GM13977 (cell line): ENCODE data around the gene P2RX1.

ENCODE experiments used
- DNase-seq: peaks from one replicate; pipeline ENCODE4 v3.0.0; 2012; ENCODE audit warnings: low spot score
- CTCF ChIP-seq: IDR thresholded peaks from 2 replicates; pipeline ENCODE4 v1.5.1; 2012; ENCODE audit warnings: mild to moderate bottlenecking, control low read depth; ENCODE audit not compliant: insufficient read depth; ENCODE audit errors: extremely low read depth, missing control alignments
- in situ Hi-C: fragments of 300-500 bp; cut with MboI; formaldehyde crosslinking; loops from one replicate; pipeline ENCODE4 v1.12.0; 2022; ENCODE audit warnings: low sequenced_read_pairs, low pct_unique_long_range_greater_than_20kb, mixed read lengths, inconsistent platforms; ENCODE audit not compliant: unreplicated experiment

The P2RX1 gene

GRCh38 chr17:3946711-3947235 lies 30.5 kb upstream of the P2RX1 start:
- no peak for DNase-seq
- in situ Hi-C loops, result no loop called here
- no peak for TF ChIP-seq CTCF

GRCh38 chr17:3944485-3945388 lies 28.5 kb upstream of the P2RX1 start:
- DNase-seq, result peak; percentile 73
- TF ChIP-seq CTCF, result no peak

GRCh38 chr17:3943240-3943891 lies 27.1 kb upstream of the P2RX1 start:
- in situ Hi-C loops, result no loop called here
- no peak for TF ChIP-seq CTCF
- DNase-seq, result no peak

More at GRCh38 chr17:3944485-3945388, 28.5 kb upstream of the P2RX1 start:
- in situ Hi-C loops, result no loop called here

GRCh38 chr17:3940965-3941698 lies 24.9 kb upstream of the P2RX1 start:
- DNase-seq, result no peak
- in situ Hi-C loops, result no loop called here

GRCh38 chr17:3937359-3937758 lies 21.1 kb upstream of the P2RX1 start:
- TF ChIP-seq CTCF, result no peak
- in situ Hi-C loops, result no loop called here
- no peak for DNase-seq

More at GRCh38 chr17:3940965-3941698, 24.9 kb upstream of the P2RX1 start:
- no peak for TF ChIP-seq CTCF

- DNase-seq, result no peak
Observed at GRCh38 chr17:3935825-3936355, 19.6 kb upstream of the P2RX1 start.

More at GRCh38 chr17:3935825-3936355, 19.6 kb upstream of the P2RX1 start:
- no peak for TF ChIP-seq CTCF
- in situ Hi-C loops, result no loop called here
